ENCODE measurements around the gene LTBP3. TPM values are rescaled to one million over a fixed set of nuclear protein-coding genes. Genes with fewer than 3 reads are reported as not detected.
A peak's percentile ranks its signal among the peaks of the same experiment; 100 is the strongest.

LTBP3 gene
- total and polyA plus RNA-seq, 9 of the 15 experiments (the other 6 are each of a cell fraction or from before 2014, with no cell fraction given) = 0.06 to 20.5 (median 4.8) TPM

- TF ChIP-seq ZBTB40 (IDR thresholded peaks at IDR 0.05) (no peak), ZBTB40 (CRISPR knock-in tag; IDR thresholded peaks at IDR 0.05) (peak; percentile 22; the same call in 1 of the 2 replicates), CUX1 (CRISPR knock-in tag; IDR thresholded peaks at IDR 0.05) (0 out of 2 replicates have a peak, but pooled peaks have one; percentile 9)
Measured at GRCh38 chr11:65506290-65506771, 51.8 kb downstream of the LTBP3 start (continued).
